ENCODE measurements around the gene MN1. TPM values are rescaled to one million over a fixed set of nuclear protein-coding genes. Genes with fewer than 3 reads are reported as not detected.

MN1 gene
- total RNA-seq, 1 donor from 2014 or later = 7.4 TPM

DNA sequence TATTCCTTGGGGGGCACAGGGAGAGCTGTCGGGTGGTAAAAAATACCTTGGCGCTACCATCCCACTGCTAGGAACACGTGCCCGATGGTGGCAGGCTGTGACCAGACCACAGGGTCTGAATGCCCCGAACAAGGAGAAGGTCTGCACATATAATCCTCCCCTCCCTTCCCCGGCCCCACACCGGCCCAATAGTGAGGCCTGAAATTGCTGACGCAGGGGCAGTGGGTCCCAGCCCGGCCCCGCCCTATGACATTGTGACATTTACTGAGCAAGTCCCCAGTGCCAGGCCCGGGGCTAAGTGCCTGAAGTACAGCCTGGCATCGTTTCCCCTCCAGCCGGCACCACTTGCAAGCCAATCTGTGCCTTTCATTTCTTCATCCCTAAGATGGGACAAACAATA lies 19.5 kb downstream of the MN1 start:
- DNase-seq = no peak

DNA sequence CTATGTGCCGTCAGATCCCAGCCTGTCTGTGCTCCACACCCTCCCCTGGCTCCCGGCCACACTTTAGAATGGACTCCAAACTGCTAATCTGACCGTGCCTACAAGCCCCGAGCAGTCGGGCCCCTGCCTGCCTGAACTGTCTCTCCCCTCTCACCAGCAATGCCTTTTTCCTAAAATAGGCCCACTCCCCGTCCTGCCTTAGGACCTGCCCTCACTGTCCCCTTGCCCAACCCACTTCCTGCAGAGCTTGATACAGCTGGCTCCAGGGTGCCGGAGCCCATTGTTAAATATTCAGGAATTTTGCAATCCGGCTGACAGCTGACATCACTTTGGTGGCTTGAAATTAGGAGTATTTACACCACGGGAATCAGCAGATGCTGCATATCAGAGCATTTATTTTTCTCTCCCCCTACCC lies 21.4 kb downstream of the MN1 start:
- DNase-seq = no peak

DNA sequence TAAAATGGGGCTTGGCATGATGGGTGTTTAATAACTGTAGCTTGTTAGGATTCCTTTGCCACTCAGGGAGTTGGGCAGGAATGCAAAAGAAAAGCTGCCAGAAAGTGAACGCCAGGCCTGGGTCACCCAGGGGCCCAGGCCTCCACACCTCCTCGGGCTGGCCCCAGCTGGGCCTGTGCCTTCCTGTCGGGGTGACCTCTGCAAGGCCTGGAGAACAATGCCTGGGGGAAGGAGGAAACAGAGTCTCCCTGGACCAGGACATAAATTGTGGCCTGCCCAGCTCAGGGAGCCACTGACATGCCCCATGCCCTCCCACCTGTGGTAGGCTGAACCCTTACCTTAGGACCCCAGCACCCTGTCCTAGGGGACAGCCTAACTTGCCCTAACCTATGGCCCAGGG lies 21.9 kb downstream of the MN1 start:
- no peak for DNase-seq

DNA sequence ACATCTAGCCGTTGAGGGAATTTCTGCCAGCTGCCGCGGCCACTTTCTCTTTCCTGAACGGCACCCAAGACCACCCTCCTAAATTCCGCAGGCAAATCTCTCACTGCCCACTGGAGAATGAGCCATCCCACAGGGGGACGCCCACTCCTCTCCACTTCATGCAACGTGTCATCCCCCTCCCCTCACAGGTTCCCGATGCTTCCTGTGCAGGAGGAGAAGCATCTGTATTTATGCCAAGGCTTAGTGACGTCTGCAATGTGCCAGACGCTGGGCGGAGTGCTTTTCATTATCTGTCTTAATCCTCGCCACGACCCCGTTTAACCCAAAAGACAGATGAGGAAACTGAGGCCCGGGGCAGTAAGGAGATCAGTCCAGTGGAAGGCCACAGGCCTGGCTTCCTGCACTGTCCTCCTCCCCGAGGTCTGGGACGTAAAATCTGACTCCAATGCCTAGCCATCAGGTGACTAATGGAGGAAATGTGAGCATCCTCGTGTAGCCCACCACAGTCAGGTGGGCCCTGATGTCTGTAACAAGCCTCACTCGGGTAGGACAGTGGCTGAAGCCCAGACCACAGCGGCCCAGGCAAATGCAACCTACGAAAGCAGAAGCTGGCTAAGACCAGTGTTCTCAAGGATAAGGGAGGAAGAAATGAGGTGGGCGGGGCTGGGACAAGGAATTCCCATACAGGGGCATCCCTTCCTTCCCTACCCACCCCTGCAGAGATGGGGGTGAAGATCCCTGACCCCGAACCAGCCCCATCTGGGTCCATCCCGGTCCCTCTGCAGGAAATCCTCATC lies 23.1 kb downstream of the MN1 start:
- no peak for DNase-seq

DNA sequence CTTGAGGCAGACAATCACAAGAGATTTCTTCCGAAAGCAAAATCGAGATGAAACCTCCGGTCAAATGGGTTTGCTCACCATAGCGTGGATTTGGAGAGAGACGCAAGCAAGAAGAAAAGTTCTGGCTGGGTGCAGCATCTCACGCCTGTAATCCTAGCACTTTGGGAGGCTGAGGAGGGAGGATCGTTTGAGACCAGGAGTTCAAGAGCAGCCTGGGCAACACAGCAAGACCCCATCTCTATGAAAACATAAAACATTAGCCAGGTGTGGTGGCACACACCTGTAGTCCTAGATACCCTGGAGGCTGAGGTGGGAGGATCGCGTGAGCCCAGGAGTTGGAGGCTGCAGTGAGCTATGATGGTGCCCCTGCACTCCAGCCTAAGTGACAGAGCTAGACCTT lies 24.4 kb downstream of the MN1 start:
- DNase-seq = no peak

DNA sequence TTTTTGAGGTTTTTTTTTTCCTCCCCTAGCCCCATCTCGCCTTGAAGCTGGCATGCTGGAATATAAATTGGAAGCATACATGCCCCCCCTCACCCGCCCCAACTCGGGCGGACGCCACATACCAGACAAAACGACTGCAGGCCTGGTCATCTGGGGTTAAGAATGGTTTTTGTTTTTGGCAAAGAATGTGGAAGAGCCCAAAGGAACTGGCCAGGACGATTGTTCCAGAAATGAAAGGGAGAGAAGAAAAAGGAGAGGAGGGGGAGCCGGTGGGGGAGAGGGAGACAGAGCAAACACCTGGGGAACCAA lies 25.0 kb downstream of the MN1 start:
- DNase-seq = no peak

DNA sequence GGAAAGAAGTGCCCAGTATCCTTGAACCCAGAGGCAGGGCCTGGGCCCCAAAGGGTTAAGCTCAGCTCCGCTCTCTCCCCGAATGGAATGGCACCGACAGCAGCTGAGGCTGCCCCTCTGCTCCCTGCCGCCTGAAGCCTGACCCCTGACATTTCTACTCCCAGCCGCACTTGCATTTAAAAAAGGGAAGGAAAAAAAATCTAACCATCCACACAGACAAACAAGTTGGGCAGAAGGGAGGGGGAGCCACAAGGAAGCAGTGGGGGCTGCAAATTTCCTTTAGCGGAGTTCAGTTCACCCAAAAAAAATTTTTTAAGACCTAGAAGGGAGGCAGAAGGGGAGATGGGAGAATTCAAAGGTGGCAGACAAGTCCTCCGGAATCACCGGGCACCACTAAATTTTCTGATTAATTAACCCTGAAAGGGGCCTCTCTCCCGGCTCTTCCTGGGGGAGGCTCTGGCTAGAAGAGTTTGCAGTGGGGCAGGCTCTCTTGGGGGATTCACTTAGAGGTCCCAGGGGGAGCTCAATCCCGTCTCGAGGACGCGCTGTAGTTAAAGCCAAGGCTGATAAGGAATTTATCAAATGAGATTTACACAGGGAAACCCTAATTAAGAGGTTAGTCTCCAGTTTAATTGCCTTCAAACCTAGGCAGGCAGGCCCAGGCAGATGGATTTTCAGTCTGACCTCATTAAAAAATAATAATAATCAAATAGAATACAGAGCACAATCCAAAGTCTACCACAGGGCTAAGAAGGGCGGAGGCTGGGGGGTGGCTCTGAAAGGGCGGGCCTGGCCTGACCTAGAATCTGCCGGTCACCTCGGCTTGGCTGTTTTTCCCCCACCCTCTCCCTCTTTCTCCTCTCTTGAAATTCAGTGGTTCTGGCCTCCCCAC lies 25.6 kb downstream of the MN1 start:
- no peak for DNase-seq

DNA sequence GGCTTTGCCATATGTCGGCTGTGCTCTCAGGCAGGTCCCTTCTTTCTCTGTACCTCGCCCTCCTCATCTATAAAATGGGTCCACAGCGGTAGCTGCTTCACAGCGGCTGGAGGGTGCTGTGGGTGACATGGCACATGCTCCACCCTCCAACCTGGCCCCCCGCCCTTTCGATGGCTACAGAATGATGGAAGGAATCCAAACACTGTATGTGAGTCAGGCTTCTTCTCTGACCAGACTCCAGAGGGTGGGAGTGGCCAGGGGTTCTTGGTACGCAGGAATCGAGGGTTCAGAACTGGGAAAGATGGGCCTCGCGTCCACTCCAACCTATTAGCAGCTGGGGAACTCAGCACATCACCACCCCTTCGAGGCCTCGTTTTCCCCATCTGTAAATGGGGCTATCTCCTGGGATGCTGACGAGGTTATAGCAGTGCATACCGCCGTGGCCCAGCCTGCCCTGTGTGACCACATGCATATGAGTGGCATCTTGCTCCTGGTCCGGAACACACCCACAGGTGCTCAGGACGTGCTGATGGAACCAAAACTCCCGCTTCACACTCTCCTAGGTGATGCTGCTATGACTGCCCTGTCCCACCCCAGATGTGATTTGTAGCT lies 26.4 kb downstream of the MN1 start:
- no peak for DNase-seq

DNA sequence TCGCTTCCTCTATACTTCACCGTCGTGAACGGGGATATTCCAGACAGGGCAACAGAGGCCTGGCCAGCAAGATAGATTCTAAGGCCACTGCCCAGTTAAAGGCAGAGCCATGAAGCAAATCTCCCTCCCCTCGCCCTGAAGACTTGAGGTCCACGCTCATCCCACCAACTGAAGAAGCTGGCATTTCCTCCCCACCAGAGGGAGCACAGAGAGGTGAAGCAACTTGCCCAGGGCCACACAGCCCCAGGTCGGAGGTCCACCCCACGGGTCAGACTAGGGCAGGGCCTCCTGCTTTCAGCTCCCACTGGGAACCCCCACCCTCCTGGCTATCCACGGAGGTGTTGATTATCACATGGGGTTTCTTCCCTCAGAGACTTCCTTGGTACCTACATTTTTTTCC lies 27.4 kb downstream of the MN1 start:
- no peak for DNase-seq

DNA sequence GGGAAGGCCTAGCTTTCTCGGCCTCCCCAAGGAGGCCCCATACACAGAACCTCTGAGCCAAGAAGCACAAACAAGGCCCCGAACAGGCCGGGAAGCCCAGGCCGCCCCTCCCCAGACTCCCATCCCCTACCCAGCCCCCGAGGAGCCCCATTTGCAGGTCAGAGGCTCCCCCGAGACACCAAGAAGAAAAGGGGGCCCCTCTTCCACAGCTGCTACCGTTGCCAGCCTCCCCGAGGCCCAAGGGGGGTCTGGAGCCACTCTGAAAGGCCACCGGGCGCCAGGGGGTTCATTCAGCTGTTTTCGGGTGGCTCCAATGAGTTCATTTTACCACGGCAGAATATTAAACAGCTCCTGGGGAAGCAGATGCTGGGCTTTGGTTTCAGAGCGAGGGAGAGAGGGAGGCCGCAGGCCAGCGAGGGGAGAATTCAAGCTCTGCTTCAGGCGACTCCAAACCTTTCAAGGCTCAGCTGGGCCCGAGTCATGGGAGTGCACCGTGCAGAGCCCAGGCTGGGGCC lies 28.5 kb downstream of the MN1 start:
- DNase-seq = no peak

DNA sequence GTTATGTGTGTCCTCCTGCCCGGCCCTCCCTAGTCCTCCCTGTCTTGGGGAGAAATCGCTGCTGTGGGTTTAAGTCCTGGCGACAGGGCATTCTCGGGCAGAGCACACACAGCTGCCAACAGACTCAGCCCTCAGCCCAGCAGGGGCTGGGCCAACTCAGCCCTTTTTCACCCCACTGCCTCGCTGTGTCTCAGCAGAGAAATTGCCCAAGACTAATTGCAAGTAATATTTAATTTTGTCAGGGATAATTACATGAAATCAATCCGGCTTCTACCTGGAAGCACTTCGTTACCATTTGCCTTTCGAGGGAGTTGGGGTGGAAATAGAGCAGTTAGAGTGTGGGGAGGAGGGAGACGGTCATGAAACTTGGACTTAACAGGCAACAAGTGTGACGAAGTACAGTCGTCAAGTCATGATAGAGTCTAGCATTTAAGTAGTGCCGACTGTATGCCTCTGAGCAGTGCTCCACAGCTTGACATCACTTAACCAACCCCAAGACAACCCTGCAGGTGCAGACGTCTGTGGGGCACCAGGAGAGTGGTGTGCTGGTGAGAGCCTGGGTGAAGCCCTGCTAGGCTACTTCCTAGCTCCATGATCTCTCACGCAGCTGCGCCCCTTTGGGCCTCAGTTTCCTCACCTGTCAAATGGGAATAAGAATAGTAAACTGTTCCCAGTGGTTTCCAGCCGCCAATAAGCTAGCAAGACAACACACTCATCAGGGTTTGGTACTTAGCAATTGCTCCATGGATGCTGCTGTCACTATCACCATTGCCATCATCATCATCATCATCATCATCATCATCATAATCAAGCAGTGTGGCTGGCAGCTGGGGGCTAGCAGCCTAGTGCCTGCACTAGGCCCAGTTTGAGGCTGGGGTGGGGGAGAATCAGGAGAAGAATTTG lies 29.2 kb downstream of the MN1 start:
- no peak for DNase-seq

DNA sequence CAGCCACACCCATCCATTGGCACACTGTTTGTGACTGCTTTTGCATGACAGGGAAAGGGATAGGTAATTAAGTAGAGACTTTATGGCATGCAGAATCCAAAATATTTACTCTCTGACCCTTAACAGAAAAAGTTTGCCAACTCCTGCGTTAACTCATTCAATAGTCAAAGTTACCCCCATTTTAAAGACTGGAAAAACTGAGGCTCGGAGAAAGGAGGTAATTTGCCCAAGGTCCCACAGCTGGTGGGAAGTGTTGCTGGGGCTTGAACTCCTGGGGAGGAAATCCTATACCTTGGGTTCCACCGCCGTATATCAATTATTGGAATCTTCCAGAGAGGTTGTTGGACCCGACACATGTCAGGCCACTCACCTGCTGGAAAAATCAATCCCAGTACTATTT lies 29.9 kb downstream of the MN1 start:
- no peak for DNase-seq

DNA sequence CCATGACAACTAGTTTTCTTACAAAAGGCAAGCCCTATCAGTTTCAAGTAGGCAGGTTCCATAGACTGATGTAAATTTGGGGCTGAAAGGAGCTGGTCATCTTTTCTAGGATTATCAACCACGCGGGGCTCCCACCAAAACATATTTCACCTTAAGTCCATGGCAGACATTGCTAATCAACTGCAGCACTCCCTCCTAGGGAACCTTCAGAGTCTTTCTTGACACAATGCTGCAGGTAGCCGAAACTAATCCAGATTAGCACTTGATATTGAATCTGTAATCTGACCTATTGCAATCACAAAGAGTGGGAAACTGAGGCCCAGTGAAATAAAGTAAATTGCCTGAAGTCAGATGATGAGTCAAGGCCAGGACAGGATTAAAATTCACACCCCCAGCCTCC lies 32.5 kb downstream of the MN1 start:
- DNase-seq = no peak

DNA sequence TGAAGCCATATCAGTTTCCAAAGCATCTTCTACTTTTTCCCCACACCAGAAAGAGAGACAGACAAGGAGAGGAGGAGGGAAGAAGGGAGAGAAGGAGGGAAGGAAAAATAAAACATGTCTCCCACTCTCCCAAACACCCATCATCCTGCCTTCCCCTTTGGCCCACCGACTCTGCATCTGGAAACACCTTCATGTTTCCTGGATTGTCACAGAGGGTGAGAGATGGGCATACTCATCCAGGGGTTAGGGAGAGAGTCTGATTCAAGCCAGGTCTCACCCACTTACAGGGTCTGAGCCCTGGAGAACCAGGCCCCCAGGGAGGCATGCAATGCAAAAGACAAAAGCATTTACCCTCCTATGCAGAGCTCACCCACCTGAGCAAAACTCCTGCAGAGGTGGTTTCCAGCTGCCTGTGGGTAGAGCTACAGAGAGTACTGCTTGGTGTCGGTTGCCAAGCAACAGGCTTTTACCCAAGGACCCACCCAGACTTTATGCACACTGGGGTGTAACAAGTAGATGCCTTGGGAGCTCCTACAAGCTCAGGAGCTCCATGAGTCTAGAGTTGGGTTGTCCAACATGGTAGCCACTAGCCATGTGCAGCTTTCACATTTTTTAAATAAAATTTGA lies 33.4 kb downstream of the MN1 start:
- DNase-seq = no peak

DNA sequence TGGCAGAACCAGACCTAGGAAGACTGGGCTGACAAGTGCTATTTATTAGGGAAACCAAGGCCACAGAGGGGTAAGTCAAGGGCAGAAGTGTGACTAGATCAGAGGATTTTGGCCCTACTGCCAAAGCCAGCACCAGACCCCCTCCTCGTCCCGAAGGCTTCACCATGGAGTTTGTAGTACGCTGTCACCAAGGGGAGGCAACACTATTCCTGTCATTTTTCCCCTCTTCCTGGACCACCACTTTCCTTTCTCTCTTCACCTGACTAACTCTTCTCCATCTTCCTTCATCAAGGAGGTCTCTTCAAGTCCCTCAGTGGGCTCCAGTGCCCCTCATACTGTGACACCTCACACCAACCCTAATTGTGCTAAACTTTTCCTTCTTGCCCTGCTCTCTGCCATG lies 34.9 kb downstream of the MN1 start:
- no peak for DNase-seq

DNA sequence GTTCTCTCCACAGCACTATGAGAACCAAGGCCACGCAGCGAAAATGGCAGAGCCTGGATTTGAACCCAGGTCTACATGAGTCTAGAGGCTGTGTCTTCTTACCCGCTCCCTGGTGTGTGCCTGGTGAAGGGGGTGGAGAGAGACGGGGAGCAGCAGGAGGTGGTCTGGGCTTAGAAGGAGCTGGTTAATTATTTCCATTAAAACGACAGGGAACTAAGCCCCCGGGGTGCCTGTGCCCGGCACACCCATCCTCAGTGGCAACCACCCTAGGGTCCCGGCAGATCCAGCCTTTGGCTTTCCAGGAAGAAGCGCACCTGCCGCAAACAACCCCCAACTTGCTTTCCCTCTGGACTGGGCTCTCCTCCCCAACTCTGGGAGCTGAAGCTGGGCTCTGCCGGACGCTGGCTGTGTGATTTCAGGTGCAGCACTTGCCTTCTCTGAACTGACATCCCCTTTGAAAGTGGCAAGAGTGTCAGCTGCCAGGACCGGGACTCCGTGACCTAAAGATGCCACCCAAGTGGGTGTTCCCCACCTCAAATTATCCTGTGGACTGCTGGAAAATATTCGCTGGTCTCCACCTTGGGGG lies 35.8 kb downstream of the MN1 start:
- no peak for DNase-seq

DNA sequence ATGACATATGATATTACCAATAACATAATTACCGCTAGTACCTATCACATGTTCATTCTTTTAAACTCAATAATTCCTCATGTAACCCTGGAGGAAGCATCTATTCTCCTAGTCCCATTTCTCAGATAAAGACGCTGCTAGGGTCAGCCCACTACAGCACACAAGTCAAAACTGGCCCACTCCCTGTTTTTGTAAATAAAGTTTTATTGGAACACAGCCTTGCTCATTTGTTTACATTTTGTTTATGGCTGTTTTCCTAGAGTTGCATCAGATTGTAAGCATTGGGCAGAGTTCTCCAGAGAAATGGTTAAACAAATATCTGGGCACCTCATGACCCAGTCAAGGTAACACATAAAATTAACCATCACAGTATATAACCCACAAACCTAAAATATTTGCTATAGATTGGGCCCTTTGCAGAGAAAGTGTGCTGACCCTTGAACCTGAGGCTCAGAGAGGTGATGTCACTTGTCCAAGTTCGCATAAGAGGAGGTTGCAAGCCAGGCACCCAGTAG lies 36.8 kb downstream of the MN1 start:
- DNase-seq = no peak

DNA sequence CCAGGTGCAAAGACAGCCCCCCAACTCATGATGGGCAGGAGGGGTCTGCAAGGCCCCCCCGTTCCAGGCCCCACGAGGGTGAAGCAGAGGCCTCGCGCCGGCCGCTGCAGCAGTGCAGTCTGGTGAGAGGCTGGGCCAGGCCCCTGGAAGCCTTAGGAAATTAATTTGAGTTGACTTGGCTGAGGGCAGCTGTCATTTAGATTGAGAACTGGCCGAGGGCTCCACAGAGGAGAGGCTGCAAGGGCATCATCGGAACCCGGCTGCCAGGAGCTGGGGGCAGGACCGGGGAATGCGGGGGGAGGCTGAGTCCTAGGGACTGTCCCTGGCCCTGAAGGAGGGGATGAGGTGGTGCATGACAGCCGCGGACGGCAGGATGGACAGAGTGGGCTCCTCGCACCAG lies 39.9 kb downstream of the MN1 start:
- no peak for DNase-seq

DNA sequence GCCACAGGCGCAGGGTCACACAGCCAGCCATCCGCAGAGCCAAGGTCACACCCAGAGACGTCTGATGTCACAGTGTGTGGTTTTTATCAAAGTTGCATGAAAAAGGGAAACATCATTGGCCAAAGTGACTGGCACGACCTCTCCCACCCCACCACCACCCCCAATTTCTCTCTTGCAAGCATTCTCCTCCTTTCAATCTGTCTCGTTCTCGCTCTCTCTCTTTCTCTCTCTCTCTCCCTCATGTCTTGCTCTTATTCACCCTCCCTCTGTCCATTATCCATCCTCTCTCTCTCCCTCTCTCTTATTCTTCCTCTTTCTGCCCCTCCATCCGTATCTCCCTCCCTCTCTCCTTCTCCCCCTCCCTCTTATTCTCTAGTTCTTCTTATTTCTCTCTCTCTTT lies 40.6 kb downstream of the MN1 start:
- no peak for DNase-seq

DNA sequence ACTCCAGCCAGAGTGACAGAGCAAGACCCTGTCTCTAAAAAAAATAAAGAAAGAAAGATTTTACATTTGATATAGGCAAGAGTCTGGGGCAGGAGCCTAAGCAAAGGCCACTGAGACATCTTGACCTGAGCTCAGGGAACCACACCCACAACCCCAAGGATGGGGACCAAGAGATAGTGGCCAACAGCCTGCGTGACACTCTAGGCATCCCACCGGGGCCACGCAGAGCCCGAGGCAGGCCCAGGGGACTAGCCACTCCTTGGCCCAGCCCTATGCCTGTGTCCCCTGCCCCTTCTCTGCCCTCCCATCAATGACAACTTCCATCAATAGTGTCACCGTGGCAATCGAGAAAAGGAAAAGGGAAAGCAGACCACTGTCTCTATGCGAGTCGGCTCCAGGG lies 41.1 kb downstream of the MN1 start:
- no peak for DNase-seq

DNA sequence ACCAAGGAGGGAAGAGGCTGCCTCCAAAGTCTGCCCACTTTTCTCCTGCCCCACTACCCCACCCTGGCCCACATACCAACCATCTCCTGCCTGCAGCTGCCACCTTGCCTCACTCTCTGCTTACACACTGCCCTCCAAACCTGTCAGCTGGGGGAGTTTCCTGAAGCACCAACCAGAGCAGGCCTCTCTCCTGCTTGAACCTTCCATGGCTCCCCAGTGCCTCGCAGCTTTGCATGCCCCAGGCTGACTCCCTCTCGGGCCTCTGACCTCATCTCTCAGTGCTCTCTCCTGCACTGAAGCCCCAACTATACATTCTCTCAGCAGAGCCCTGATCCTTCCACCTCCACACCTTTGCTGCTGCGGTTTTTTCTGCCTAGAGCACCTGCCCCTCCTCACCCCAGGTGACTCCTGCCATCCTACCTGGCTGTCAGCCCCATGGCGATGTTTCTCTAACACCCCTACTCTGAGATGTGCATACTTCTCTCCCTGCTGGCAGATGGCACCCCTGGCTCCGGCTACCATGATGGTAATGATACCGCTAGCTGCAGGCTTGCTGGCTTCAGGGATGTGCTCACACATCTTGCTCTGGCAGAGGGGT lies 43.5 kb downstream of the MN1 start:
- no peak for DNase-seq

All from skin of body (tissue), 2 donors.